Activated CD4-positive, CD25-positive, alpha-beta regulatory T cell treated with anti-CD3 and anti-CD28 coated beads, Interleukin-2, amount 50 U/mL, for 16 hours (primary cell): Measurements from ENCODE around the gene SGSH.
"Not testable (repeated sequence)": the region's sequence is repeated elsewhere in the genome, so short reads cannot be mapped to it uniquely, and the experiment has no call there.

Experiments used
- DNase-seq: peaks from one replicate; pipeline ENCODE4 v3.0.0-alpha.2; 2020; ENCODE audit warnings: low read depth, low spot score

SGSH gene

DNA sequence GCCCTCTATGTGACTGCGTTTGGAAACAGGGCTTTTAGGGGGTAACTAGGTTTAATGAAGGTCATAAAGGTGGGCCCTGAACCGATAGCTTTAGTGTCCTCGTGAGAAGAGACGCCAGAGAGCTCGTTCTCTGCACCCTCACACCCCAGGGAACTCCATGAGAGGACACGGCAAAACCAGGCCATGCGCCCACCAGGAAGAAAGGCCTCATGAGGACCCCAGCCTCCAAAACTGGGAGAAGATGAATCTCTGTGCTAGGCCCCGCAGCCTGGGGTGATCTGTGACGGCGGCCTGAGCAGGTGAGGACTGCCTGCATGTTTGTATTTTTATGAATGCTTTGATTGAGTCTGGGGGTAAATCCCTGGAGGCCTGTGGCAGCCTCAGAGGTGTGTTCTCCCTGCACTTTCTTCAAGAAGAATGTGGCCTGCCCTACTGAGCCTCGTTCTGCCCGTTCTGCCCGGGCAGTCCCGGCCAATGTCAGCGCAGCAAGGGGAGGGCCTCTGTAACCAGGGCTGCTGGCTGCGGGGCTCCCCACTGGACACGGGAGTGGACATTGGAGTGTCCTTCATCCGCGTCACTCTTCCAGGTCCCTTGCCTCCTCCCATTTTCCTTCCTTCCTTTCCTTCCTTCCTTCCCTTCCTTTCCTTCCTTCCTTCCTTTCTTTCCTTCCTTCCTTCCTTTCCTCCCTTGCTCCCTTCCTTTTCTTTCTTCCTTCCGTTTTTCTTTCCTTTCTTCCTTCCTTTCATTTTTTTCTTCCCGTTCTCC is 33.7 kb upstream of the SGSH start:
- no peak for DNase-seq

DNA sequence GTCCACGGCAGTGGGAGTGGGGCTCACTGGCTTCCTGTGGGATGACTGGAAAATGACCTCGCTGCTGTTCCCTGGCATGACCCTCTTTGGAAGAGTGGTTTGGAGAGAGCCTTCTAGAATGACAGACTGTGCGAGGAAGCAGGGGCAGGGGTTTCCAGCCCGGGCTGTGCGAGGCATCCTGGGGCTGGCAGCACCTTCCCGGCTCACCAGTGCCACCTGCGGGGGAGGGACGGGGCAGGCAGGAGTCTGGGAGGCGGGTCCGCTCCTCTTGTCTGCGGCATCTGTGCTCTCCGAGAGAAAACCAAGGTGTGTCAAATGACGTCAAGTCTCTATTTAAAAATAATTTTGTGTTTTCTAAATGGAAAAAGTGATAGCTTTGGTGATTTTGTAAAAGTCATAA is 32.7 kb upstream of the SGSH start:
- DNase-seq = peak; percentile 70

DNA sequence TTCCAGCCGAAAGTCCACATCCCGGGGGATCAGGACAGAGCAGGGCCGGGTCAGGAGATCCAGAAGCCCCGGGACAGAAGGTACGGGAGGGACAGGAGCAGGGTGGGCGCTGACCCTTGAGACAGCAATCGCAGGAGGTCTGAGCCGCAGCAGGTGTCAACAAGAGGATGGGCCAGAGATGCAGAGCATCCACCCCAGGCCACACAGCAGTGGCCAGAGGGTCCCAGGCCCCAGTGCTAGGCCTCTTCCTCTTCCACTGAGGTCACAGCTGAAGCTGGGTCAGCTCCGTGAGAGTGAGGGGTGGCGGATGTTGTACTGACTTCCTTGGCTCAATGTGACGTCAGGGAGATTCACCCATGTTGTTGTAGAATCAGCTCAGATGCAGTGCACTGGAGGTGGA is 31.8 kb upstream of the SGSH start:
- no peak for DNase-seq

DNA sequence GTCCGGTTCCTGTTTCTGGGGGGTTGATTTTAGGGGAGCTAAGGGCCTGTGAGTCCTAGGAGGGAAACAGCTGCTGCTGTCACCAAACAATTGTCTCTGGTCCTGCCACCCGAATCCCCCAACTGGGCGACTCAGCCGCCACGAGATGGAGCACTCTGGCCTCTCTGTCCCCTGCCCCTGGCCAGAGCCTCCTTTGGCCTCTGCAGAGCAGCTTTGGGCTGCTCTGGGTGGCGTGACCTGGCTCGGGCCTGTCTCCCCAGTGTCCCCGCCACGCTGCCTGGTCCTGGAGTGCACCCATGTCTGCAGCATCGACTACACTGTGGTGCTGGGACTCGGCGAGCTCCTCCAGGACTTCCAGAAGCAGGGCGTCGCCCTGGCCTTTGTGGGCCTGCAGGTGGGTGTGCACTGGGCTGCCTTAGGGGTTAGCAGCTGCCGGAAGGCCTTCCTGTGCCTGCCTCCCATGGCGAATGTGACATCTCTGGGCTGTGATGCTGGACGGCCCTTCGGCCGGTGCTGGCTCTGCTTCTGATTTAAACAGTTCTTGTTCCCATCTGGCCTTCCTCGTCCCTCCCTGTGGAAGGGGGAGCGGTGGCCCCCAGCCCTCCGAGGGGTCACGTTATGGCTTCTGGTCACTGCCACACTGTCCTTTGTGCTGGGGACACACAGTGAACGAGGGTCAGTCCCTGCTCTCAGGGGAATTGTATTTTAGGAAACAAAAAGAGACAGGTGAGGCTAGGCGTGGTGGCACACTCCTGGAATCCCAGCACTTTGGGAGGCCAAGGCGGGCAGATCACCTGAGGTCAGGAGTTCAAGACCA is 29.0 kb upstream of the SGSH start:
- DNase-seq = no peak

DNA sequence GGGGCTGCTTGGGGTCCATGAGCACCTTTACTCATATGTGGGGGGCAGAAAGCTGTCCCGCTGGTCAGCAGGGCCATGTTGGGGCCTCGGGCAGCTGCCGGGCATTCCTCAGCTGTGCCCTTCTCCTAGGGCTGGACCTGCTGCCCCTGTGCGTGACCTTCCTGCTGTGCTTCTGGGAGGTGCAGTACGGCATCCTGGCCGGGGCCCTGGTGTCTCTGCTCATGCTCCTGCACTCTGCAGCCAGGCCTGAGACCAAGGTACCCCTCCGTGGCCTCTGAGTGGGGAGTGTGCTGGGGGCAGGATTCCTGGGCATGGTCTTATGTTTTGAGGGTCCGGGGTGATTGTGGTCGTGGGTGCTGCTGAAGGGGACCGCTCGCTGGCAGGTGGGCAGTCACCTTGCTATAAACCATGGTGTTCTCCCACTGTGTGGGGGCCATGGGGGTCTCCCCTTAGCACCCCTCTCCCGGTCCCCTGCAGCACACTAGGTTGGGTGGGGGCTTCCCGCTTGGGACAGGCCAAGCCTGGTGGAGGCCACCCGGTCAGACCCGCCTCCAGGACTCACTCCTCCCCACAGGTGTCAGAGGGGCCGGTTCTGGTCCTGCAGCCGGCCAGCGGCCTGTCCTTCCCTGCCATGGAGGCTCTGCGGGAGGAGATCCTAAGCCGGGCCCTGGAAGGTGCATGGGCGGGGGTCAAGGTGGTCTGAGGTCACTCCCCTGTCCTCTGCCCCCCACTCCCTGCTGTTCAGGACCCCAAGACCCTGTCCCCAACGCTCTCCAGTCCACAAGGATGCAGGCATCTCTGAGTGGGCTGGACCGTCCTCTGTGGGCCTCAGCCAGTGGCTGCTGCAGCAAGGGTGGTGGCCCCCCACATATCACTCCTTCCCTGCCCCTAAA is 28.1 kb upstream of the SGSH start:
- DNase-seq = no peak

- no peak for DNase-seq
Observed at GRCh38 chr17:80247561-80247960, 27.4 kb upstream of the SGSH start.

GRCh38 chr17:80246726-80247125 is 26.6 kb upstream of the SGSH start:
- no peak for DNase-seq

- no peak for DNase-seq
Observed at GRCh38 chr17:80246266-80246681, 26.1 kb upstream of the SGSH start.

DNA sequence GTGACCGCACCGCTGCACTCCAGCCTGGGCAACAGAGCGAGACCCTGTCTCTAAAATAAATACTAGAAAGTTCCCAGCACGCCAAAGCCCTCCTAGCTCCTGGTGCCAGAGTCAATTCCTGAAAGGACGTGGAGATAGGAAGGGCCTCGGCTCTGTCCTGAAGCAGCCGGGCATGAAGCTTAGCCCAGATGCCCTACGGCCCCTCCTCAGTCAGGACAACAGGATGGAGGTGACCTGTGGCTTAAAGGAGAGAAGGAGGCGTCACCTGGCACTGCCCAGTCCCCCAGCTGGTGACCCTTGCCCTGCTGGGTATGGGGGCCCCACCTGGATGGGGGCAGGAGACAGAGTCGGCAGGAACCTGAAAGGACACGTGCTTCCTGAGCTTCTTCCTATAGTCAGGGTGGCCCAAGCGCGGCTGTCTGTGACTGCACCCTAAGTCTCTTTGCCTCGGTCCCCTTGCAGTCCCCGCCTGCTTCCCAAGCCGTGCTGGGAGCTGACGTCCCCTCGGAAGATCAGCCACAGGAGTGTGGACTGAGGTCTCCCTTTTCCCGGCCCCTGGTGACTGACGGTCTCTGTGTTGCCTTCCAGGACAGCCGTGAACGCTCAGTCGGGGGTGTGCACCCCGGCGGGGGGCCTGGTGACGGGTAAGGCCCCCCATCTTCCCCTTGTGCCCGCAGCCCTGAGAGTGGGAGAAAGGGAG is 25.6 kb upstream of the SGSH start:
- DNase-seq = no peak

GRCh38 chr17:80244871-80245509 is 24.9 kb upstream of the SGSH start:
- no peak for DNase-seq

DNA sequence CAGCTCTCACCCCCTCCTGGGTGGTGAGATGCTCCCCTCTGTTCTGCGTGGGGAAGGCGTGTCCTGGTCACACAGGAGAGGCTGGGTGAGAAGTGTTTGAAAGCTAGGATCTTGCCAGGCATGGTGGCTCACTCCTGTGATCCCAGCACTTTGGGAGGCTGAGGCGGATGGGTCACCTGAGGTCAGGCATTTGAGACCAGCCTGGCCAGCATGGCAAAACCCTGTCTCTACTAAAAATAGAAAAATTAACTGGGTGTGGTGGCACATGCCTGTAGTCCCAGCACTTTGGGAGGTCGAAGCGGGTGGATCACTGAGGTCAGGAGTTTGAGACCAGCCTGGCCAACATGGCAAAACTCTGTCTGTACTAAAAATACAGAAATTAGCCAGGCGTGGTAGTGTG is 24.3 kb upstream of the SGSH start:
- not testable (repeated sequence) for DNase-seq

DNA sequence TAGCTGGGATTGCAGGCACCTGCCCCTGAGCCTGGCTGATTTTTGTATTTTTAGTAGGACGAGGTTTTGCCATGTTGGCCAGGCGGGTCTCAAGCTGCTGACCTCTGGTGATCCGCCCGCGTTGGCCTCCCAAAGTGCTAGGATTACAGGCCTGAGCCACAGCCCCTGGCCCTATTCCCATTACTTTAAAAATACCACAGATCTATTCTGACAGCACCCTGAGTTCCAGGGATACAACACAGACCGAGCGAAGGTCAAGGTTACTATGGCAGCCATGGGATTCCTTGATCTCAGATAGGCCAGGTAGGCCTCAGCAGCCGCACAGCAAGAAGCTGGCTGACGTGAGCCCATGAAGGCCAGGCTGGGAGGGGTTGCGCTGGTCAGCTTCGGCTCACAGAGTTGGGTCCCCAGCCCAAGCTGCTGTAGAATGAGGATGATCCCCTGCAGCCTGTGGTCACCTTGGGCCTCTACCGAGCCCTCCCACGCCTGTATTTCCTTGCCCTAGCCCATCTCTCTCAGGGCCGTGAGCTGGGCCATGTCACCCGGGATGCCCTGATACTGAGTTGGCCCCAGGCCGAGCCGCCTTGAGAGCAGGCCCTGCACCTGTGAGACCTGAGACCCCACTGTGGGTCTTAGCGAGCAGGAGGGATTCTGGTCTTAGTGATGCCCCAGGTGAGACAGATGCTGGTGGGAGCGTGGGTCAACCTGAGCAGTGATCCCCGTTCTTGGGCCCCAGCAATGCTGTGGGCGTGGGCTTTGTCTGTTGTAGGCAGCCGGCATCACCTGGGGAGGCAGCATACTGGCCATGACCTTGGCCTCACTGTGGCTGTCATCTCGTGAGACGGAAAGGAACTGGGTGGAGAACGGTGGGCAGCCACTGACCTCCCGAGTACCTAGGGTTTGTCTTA is 23.6 kb upstream of the SGSH start:
- no peak for DNase-seq

GRCh38 chr17:80242505-80242904 is 22.4 kb upstream of the SGSH start:
- DNase-seq = no peak

DNA sequence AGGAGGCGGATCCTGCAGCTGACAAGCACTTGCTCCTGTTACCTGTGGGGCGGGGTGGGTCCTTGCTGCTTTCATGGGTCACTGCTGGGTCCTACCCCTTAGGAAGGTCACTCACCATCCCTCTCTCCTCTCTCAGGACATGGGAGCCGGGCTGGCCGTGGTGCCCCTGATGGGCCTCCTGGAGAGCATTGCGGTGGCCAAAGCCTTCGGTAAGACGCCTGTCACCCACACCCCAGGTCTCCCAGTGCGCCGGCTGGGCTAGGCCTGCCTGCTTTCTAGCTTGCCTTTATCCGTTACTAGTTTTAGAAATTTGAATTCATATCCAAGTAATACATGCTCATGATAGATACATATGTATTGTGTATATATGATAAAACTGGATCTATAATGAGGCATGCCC is 17.3 kb upstream of the SGSH start:
- no peak for DNase-seq

DNA sequence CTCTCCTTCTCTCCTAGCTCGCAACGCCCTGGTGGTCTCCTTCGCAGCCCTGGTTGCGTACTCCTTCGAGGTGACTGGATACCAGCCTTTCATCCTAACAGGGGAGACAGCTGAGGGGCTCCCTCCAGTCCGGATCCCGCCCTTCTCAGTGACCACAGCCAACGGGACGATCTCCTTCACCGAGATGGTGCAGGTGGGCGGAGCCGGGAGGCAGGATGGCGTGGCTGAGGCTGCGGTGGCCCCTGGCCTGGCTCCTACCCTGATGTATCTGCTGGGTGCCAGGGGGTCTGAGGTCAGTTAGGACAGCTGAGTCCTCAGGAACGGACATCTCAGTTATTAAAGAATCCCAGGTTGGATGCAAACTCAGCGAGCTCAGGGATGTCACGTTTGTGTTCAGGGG is 16.8 kb upstream of the SGSH start:
- no peak for DNase-seq

GRCh38 chr17:80233202-80233601 is 13.1 kb upstream of the SGSH start:
- DNase-seq = no peak

DNA sequence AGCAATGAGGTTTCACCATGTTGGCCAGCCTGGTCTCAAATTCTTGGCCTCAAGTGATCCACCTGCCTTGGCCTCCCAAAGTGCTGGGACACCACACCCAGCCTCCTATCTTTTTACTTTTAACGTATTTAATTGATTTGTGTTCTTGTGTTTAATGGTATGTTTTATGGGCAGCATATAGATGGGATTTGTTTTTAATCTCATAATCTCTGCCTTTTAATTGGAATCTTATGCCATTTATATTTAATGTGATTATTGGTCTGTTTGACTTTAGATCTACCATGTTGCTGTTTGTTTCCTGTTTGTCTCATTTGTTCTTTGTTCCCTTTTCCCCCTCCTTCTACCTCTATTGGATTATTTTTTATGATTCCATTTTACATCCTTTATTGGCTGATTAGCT is 12.3 kb upstream of the SGSH start:
- no peak for DNase-seq

GRCh38 chr17:80229011-80229410 is 8.9 kb upstream of the SGSH start:
- no peak for DNase-seq

- DNase-seq = no peak
Observed at GRCh38 chr17:80228477-80228876, 8.3 kb upstream of the SGSH start.

DNA sequence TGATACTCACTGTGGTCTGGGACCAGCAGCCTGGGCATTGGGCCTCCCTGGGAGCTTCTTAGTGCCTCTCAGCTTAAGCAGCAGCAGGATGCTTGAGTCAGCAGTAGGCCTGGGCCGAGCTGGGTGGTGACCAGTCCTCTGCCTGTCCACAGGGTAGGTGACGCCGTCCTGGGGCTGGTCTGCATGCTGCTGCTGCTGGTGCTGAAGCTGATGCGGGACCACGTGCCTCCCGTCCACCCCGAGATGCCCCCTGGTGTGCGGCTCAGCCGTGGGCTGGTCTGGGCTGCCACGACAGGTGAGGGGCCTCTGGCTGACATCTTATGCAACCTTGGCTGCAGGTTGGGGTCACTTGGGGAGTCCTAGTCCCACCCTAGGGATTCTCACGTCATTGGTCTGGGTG is 7.5 kb upstream of the SGSH start:
- DNase-seq = no peak
